Measurements from ENCODE around the gene HTATIP2.
"Not testable (repeated sequence)": the region's sequence is repeated elsewhere in the genome, so short reads cannot be mapped to it uniquely, and the experiment has no call there.

HTATIP2 gene

GRCh38 chr11:20355221-20356219 lies 8.0 kb upstream of the HTATIP2 start:
- no peak overlapping the region for H3K4me3 ChIP-seq (ENCODE audit: low read depth, low read length)
- peak; percentile 54 for DNase-seq (ENCODE audit: low read depth)
- TF ChIP-seq, protein P1, sequence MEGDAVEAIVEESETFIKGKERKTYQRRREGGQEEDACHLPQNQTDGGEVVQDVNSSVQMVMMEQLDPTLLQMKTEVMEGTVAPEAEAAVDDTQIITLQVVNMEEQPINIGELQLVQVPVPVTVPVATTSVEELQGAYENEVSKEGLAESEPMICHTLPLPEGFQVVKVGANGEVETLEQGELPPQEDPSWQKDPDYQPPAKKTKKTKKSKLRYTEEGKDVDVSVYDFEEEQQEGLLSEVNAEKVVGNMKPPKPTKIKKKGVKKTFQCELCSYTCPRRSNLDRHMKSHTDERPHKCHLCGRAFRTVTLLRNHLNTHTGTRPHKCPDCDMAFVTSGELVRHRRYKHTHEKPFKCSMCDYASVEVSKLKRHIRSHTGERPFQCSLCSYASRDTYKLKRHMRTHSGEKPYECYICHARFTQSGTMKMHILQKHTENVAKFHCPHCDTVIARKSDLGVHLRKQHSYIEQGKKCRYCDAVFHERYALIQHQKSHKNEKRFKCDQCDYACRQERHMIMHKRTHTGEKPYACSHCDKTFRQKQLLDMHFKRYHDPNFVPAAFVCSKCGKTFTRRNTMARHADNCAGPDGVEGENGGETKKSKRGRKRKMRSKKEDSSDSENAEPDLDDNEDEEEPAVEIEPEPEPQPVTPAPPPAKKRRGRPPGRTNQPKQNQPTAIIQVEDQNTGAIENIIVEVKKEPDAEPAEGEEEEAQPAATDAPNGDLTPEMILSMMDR (IDR thresholded peaks at IDR 0.05; ENCODE audit: low read depth, low read length): peak; percentile 54
- TF ChIP-seq MYC (IDR thresholded peaks at IDR 0.05; ENCODE audit: low read depth, low read length) (peak; percentile 53; the same call in 1 of the 2 replicates), POLR2A (IDR thresholded peaks at IDR 0.05; ENCODE audit: extremely low read depth, insufficient read length) (no peak)
- TF ChIP-seq, protein P2, sequence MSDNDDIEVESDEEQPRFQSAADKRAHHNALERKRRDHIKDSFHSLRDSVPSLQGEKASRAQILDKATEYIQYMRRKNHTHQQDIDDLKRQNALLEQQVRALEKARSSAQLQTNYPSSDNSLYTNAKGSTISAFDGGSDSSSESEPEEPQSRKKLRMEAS (IDR thresholded peaks at IDR 0.05; ENCODE audit: low read depth, low read length): peak; percentile 94

- H3K4me3 ChIP-seq (ENCODE audit: low read depth, low read length): no peak overlapping the region
- TF ChIP-seq, protein P2 (IDR thresholded peaks at IDR 0.05; ENCODE audit: low read depth, low read length): no peak
- TF ChIP-seq MYC (IDR thresholded peaks at IDR 0.05; ENCODE audit: low read depth, low read length): no peak
- no peak for TF ChIP-seq POLR2A (IDR thresholded peaks at IDR 0.05; ENCODE audit: extremely low read depth, insufficient read length)
- TF ChIP-seq, protein P1 (IDR thresholded peaks at IDR 0.05; ENCODE audit: low read depth, low read length): no peak
- no peak for DNase-seq (ENCODE audit: low read depth)
Measured at GRCh38 chr11:20357150-20357549, 6.4 kb upstream of the HTATIP2 start.

DNA sequence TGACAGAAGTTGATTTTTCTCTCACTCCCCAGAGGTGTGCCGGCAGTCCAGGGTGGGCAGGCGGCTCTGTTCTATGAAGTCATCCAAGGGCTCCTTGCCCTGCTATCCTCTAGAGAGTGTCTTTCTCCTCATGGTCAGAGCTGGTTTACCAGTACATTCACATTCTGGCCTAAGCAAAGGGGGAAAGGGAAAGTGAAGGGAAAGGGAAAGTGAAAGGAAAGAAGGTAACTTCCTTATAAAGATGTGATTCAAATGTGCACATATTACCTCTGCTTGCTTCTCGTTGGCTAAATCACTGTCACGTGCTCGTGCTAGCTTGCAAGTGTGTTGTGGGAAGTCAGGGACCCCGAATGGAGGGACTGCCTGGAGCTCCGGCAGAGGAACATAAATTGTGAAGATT lies 2.9 kb upstream of the HTATIP2 start:
- H3K4me3 ChIP-seq (ENCODE audit: low read depth, low read length): no peak overlapping the region
- DNase-seq (ENCODE audit: low read depth): peak; percentile 42
- no peak for TF ChIP-seq POLR2A (IDR thresholded peaks at IDR 0.05; ENCODE audit: extremely low read depth, insufficient read length)
- TF ChIP-seq, protein P2 (IDR thresholded peaks at IDR 0.05; ENCODE audit: low read depth, low read length): no peak
- TF ChIP-seq MYC (IDR thresholded peaks at IDR 0.05; ENCODE audit: low read depth, low read length): no peak
- TF ChIP-seq, protein P1 (IDR thresholded peaks at IDR 0.05; ENCODE audit: low read depth, low read length): no peak

DNA sequence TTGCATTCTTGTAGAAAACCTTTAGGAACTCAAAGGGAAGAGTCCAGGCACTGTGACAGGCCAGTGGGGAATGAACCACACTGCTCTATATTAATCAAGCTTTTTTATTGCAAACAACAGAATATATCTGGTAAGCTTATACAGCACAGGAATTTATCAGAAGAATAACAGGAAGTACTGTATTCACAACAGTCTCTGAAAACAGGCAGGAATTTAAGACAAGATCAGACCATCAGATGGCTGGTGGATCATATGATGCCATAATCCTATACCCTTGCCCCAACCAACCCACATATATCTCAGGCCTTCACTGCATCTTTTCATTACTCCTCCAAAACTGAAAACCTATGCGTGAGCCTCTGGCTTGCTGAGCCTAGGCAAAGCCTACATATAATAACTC lies 1.0 kb upstream of the HTATIP2 start:
- TF ChIP-seq POLR2A (IDR thresholded peaks at IDR 0.05; ENCODE audit: extremely low read depth, insufficient read length): no peak
- no peak for DNase-seq (ENCODE audit: low read depth)
- no peak overlapping the region for H3K4me3 ChIP-seq (ENCODE audit: low read depth, low read length)

DNA sequence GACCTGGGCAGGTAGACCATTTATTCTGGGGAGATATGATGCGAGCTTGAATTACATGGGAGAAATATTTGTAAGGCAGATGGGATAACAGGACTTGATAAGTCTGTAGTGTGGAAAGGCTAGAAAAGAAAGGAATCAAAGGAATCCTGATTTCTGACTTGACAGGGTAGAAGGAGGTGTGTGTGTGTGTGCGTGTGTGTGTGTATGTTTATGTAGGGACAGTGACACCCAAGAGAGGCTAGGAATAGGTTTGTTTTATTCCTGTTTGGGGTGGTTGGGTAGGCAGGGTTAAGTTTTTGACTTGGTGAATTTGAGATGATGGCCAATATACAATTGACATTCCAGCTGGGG lies 390 bp upstream of the HTATIP2 start:
- no peak for DNase-seq (ENCODE audit: low read depth)
- TF ChIP-seq POLR2A (IDR thresholded peaks at IDR 0.05; ENCODE audit: extremely low read depth, insufficient read length) (no peak), MYC (IDR thresholded peaks at IDR 0.05; ENCODE audit: low read depth, low read length) (no peak)
- TF ChIP-seq, protein P2 (IDR thresholded peaks at IDR 0.05; ENCODE audit: low read depth, low read length): no peak
- TF ChIP-seq, protein P1 (IDR thresholded peaks at IDR 0.05; ENCODE audit: low read depth, low read length): no peak
- H3K4me3 ChIP-seq (ENCODE audit: low read depth, low read length): peak overlapping the region; percentile 50

DNA sequence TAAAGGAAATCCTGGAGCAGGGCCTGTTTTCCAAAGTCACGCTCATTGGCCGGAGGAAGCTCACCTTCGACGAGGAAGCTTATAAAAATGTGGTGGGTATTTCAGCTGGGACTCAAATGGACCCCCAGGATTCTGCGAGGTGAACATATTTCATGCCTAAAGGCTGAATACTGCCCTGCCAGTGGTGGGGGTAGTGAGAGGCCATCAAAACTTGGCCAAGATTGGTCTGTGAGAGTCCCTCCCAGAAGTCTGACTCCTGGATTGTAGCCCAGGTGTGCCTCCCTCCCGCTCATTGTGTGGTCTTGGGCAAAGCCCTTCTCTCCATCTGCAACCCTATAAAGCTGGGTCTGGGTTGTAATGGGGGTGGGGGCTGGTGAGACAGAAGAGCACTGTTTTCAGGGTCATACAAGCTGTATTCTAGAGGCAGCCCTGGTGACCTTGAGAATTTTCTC lies 853 bp downstream of the HTATIP2 start:
- DNase-seq (ENCODE audit: low read depth): no peak
- H3K4me3 ChIP-seq (ENCODE audit: low read depth, low read length): peak overlapping the region; percentile 50
- TF ChIP-seq, protein P1 (IDR thresholded peaks at IDR 0.05; ENCODE audit: low read depth, low read length): no peak
- TF ChIP-seq MYC (IDR thresholded peaks at IDR 0.05; ENCODE audit: low read depth, low read length) (no peak), POLR2A (IDR thresholded peaks at IDR 0.05; ENCODE audit: extremely low read depth, insufficient read length) (no peak)

DNA sequence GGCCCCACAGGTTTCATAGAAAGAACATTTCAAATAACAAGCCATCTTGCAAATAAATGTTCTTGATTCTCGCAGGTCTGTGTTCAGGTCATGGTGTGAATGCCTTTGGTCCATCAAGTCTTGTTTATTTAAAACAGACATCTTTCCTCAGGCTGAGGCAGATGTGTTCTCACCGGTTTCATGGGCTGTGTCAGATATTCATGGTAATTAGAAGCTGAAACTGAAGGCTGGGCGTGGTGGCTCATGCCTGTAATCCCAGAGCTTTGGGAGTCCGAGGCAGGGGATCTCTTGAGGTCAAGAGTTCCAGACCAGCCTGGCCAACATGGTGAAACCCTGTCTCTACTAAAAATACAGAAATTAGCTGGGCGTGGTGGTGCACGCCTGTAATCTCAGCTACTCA lies 2.0 kb downstream of the HTATIP2 start:
- DNase-seq (ENCODE audit: low read depth); H3K4me3 ChIP-seq (ENCODE audit: low read depth, low read length): not testable (repeated sequence)
